Measurements from ENCODE around the gene CLASP1. TPM values are rescaled to one million over a fixed set of nuclear protein-coding genes. Genes with fewer than 3 reads are reported as not detected.

CLASP1 gene
- total RNA-seq, 2 experiments from 2014 or later, result 58.0 to 58.5 TPM

DNA sequence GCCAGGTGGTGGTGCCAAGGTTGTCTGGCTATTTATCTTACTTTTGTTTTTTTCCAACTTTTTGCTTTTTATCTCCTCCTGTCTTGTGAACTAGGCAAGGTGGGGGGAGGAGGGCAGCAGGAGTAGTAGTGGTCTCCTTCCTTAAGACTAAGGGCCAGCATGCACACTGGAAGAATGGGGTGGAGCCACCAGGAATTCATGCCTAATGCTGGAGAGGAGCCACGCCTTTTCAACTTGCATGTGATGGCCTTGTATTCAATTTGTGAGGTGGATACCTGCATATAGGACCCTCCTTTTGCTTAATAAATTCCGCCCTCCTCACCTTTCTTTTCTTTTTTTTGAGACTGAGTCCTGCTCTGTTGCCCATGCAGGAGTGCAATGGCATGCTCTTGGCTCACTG is 37.6 kb upstream of the CLASP1 start:
- Histone ChIP-seq H3K4me3 (ENCODE audit: low read length) (no peak overlapping the region), H3K9me3 (ENCODE audit: control insufficient read depth in 1 of 2, insufficient read depth in 1 of 2, low read length in 2 of 2) (peaks cover 20 to 21% of the 10 kb centered on the region in 2 experiments), H3K27ac (ENCODE audit: low read depth in 1 of 2, low read length in 2 of 2) (no peak overlapping the region), H3K27me3 (ENCODE audit: control insufficient read depth in 1 of 2, insufficient read depth in 2 of 2, low read length in 2 of 2) (no peaks in the 10 kb centered on the region), H3K4me1 (ENCODE audit: insufficient read depth, low read length) (no peaks in the 10 kb centered on the region), H3K36me3 (ENCODE audit: insufficient read depth, low read length) (no peaks in the 10 kb centered on the region)
- peaks cover 9% of the 10 kb centered on the region for H3K36me3 Mint-ChIP-seq (ENCODE audit: low read depth)
- ATAC-seq (ENCODE audit: poor library complexity) (no peak), DNase-seq (no peak)
- peaks cover 4% of the 10 kb centered on the region for H3K9me3 Mint-ChIP-seq
- POLR2A ChIA-PET, result no interaction called here
- CTCF ChIA-PET, result interaction anchor here (1.3 kb wide), 1 partner anchor 7 kb away, joined by 3 read pairs; no protein-coding TSS in a partner anchor
- H3K27me3 Mint-ChIP-seq, result no peaks in the 10 kb centered on the region
- no peak overlapping the region for H3K4me3 Mint-ChIP-seq
- no peaks in the 10 kb centered on the region for H3K4me1 Mint-ChIP-seq (ENCODE audit: low read depth)
- intact Hi-C loops (cut with DNase I, micrococcal nuclease), result no loop called here
- TF ChIP-seq, protein P1, sequence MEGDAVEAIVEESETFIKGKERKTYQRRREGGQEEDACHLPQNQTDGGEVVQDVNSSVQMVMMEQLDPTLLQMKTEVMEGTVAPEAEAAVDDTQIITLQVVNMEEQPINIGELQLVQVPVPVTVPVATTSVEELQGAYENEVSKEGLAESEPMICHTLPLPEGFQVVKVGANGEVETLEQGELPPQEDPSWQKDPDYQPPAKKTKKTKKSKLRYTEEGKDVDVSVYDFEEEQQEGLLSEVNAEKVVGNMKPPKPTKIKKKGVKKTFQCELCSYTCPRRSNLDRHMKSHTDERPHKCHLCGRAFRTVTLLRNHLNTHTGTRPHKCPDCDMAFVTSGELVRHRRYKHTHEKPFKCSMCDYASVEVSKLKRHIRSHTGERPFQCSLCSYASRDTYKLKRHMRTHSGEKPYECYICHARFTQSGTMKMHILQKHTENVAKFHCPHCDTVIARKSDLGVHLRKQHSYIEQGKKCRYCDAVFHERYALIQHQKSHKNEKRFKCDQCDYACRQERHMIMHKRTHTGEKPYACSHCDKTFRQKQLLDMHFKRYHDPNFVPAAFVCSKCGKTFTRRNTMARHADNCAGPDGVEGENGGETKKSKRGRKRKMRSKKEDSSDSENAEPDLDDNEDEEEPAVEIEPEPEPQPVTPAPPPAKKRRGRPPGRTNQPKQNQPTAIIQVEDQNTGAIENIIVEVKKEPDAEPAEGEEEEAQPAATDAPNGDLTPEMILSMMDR (IDR thresholded peaks at IDR 0.05), result no peak
- H3K27ac Mint-ChIP-seq, result no peak overlapping the region

DNA sequence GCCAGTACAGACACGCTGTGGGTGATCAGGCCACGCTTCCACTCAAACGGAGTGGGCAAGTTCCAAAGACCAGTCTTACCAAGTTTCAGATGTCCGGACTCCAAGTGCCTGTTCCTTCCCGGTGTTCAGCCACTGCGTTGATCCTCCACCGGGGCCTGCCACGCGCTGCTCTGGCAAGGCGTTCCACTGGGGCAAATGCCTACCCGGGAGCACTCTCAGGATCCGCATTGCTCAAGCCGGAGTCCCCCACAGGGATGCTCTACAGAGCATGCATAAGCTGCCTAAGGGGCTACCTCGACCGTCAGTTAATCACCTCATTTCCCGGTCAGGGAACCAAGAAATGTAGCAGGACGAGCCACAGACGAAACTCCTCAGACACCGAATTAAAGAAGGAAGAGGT is 37.0 kb upstream of the CLASP1 start:
- no peaks in the 10 kb centered on the region for H3K4me1 Mint-ChIP-seq (ENCODE audit: low read depth)
- DNase-seq, result no peak
- no peak overlapping the region for H3K4me3 ChIP-seq (ENCODE audit: low read length)
- H3K27ac Mint-ChIP-seq, result no peak overlapping the region
- no peaks in the 10 kb centered on the region for H3K4me1 ChIP-seq (ENCODE audit: insufficient read depth, low read length)
- ChIA-PET CTCF (no interaction called here), POLR2A (no interaction called here)
- H3K27me3 Mint-ChIP-seq, result no peaks in the 10 kb centered on the region
- peaks cover 16% of the 10 kb centered on the region for H3K36me3 Mint-ChIP-seq (ENCODE audit: low read depth)
- no peaks in the 10 kb centered on the region for H3K27me3 ChIP-seq (ENCODE audit: control insufficient read depth in 1 of 2, insufficient read depth in 2 of 2, low read length in 2 of 2)
- TF ChIP-seq, protein P1 (IDR thresholded peaks at IDR 0.05), result no peak
- intact Hi-C loops (cut with DNase I, micrococcal nuclease), result no loop called here
- H3K36me3 ChIP-seq (ENCODE audit: insufficient read depth, low read length), result no peaks in the 10 kb centered on the region
- ATAC-seq (ENCODE audit: poor library complexity), result no peak
- H3K27ac ChIP-seq (ENCODE audit: low read depth in 1 of 2, low read length in 2 of 2), result no peak overlapping the region
- no peak overlapping the region for H3K4me3 Mint-ChIP-seq
- H3K9me3 Mint-ChIP-seq, result peaks cover 4% of the 10 kb centered on the region
- H3K9me3 ChIP-seq (ENCODE audit: control insufficient read depth in 1 of 2, insufficient read depth in 1 of 2, low read length in 2 of 2), result peaks cover 20 to 27% of the 10 kb centered on the region in 2 experiments

DNA sequence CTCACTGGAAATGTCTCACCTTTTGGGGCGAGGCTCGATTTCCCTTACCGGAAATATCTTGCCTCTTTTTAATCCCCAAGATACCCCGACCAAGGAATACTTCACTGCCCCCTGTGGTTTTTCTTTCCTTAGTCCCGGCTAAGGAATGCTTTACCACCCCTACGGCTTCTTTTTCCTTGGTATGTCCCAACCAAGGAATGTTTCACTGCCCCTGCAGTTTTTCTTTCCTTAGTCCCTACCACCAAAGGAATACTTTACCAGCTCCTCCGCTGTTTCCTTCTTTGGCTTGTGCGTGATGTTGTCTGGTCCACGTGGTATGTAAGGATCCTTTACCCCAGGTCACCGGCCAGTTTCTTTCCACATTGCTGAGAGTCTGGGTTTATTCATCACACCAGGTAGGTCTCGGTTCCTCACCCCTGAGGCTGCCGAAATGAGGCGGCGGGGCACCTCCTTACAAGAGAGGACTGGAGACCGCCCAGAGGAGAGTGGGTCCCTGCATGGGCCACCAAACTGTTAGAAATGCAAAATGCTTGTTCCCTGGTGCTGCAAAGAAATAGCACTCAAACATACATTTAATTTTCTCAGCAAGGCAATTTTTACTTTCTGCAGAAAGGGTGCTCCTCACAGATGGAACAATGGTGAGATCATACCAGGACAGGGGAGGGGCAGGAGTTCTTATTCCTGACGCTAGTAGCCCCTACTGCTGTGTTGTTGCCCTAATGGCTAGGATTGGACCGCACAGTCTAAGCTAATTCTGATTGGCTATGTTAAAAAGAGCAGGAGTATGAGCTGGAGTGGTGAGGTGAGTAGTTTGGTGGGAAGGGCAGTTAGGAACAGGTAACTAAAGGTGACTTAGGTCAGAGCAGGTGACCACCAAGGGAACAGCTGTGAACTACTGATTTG is 33.4 kb upstream of the CLASP1 start:
- Histone ChIP-seq H3K27ac (ENCODE audit: low read depth in 1 of 2, low read length in 2 of 2) (no peak overlapping the region), H3K36me3 (ENCODE audit: insufficient read depth, low read length) (no peaks in the 10 kb centered on the region), H3K4me1 (ENCODE audit: insufficient read depth, low read length) (no peaks in the 10 kb centered on the region), H3K27me3 (ENCODE audit: control insufficient read depth in 1 of 2, insufficient read depth in 2 of 2, low read length in 2 of 2) (no peaks in the 10 kb centered on the region), H3K9me3 (ENCODE audit: control insufficient read depth in 1 of 2, insufficient read depth in 1 of 2, low read length in 2 of 2) (peaks cover 23 to 32% of the 10 kb centered on the region in 2 experiments), H3K4me3 (ENCODE audit: low read length) (no peak overlapping the region)
- Mint-ChIP-seq H3K27ac (no peak overlapping the region), H3K4me3 (no peak overlapping the region), H3K9me3 (peaks cover 16% of the 10 kb centered on the region), H3K27me3 (no peaks in the 10 kb centered on the region), H3K36me3 (ENCODE audit: low read depth) (peaks cover 28% of the 10 kb centered on the region), H3K4me1 (ENCODE audit: low read depth) (no peaks in the 10 kb centered on the region)
- intact Hi-C loops (cut with DNase I, micrococcal nuclease), result no loop called here
- ChIA-PET CTCF (no interaction called here), POLR2A (no interaction called here)
- TF ChIP-seq, protein P1 (IDR thresholded peaks at IDR 0.05), result no peak
- ATAC-seq (ENCODE audit: poor library complexity), result no peak
- DNase-seq, result no peak

All from CD4-positive, alpha-beta T cell (primary cell).